ENCODE measurements around the gene NPIPB9. TPM values are rescaled to one million over a fixed set of nuclear protein-coding genes. Genes with fewer than 3 reads are reported as not detected.

NPIPB9 gene
- total RNA-seq, 1 donor from 2014 or later, result not detected

Small RNA genes within 50 kb of the gene (microRNA-seq; reads per million reads assigned to microRNA genes)
- not detected for gene MIR6862-2 (ENCODE audit: borderline number of aligned reads, borderline replicate concordance)

Small RNA genes within 50 kb of the gene (small RNA-seq; reads per million reads assigned to genes)
- gene MIR6862-2, result not detected

Other genes starting within 250 kb of the NPIPB9 start
- not detected for gene IL27, start 245.0 kb upstream of the NPIPB9 start, total RNA-seq
- 62.1 TPM for gene NUPR1, start 212.8 kb upstream of the NPIPB9 start, total RNA-seq
- gene SGF29, start 197.9 kb upstream of the NPIPB9 start, total RNA-seq, result 16.5 TPM
- not detected for gene SULT1A2, start 154.7 kb upstream of the NPIPB9 start, total RNA-seq
- 11.5 TPM for gene SULT1A1, start 141.7 kb upstream of the NPIPB9 start, total RNA-seq
- not detected for gene NPIPB8, start 113.7 kb upstream of the NPIPB9 start, total RNA-seq
- gene EIF3C, start 40.3 kb upstream of the NPIPB9 start, total RNA-seq, result 347 TPM
- 76.4 TPM for gene ATXN2L, start 71.2 kb downstream of the NPIPB9 start, total RNA-seq
- 91.6 TPM for gene TUFM, start 94.6 kb downstream of the NPIPB9 start, total RNA-seq
- gene SH2B1, start 112.1 kb downstream of the NPIPB9 start, total RNA-seq, result 28.7 TPM
- gene ATP2A1, start 126.7 kb downstream of the NPIPB9 start, total RNA-seq, result not detected
- 44.7 TPM for gene RABEP2, start 173.5 kb downstream of the NPIPB9 start, total RNA-seq
- gene CD19, start 180.2 kb downstream of the NPIPB9 start, total RNA-seq, result not detected
- 26.0 TPM for gene NFATC2IP, start 199.2 kb downstream of the NPIPB9 start, total RNA-seq
- gene SPNS1, start 223.0 kb downstream of the NPIPB9 start, total RNA-seq, result 29.0 TPM
- gene LAT, start 233.3 kb downstream of the NPIPB9 start, total RNA-seq, result 4.7 TPM

All from vagina (tissue), 2 donors.